Lower leg skin (tissue), 4 donors: Measurements from ENCODE around the gene UROC1. TPM values are rescaled to one million over a fixed set of nuclear protein-coding genes. Genes with fewer than 3 reads are reported as not detected.

Experiments
- DNase-seq, 2 donors: peaks; one replicate each; pipeline ENCODE4 v3.0.0-alpha.2; 2019; ENCODE audit warnings: low spot score in 2 of 2
- H3K4me3 ChIP-seq: fragments of 200-600 bp; sonication (generic); 2 replicates; pipeline ENCODE4 v1.5.1; 2017; ENCODE audit warnings: mild to moderate bottlenecking, low read depth; ENCODE audit not compliant: poor library complexity, severe bottlenecking
- POLR2A ChIP-seq, 2 donors: fragments of 450-650 bp; IDR thresholded peaks; one replicate each; pipeline ENCODE4 v1.6.1; 2016 to 2017; ENCODE audit warnings: antibody characterized with exemption in 2 of 2, mild to moderate bottlenecking in 1 of 2, moderate library complexity in 1 of 2
- whole genome bisulfite sequencing, 2 donors: methylation state at CpG; one replicate each; pipeline ENCODE4 v1.1.5; 2018; 5-methylcytosine and 5-hydroxymethylcytosine counted together
- intact Hi-C: fragments of 100-400 bp; cut with DNase I; formaldehyde crosslinking; loops from one replicate; pipeline ENCODE4 v1.15.0; 2023; ENCODE audit warnings: low total_unique reads
- total RNA-seq, 4 donors: library from RNA; depleted of rRNA; stranded (reverse); fragments of >200 nt; gene quantifications; one replicate each; pipeline ENCODE4 v1.1.0, GENCODE V29; 2016
- TF ChIP-seq, protein P1 (sequence below), 3 donors: fragments of 450-650 bp; IDR thresholded peaks; one replicate each; pipeline ENCODE4 v1.5.1; 2016; ENCODE audit warnings: antibody characterized with exemption in 3 of 3, mild to moderate bottlenecking in 3 of 3, moderate library complexity in 2 of 3

UROC1 gene
- total RNA-seq, 4 donors from 2014 or later: not detected

DNA sequence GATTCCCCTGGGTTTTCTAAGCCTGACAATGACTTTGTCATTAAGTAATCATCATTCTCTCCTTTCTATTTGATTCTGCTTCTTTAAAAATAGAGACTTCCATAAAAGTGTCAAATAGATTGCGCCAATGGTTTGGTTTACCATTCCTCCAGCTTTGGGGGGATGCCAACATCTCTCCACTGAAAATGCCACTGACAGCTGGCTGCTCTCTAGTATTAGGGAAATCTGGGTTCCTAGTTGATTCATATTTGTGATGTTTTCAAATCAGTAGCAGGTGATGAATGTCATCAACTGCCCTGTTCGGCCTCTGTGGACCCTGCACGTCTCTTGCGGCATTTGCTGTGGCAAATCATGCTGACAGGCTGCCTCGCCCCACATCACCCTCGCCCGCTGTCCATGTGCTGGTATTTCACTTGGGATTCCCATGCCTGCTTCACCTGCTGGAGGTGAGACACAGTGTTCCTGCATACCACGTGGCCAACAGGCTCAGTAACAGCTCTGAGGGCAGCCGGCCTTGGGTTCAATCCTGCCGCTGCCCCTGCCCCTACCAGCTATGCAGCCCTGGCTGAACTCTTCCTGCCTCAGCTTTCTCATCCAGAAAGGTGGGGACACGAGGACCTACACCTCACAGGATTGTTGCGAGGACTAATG, 70.0 kb downstream of the UROC1 start:
- 88 to 93% methylated on average over 12 of the region's 12 CpGs for WGBS, 2 donors
- DNase-seq: peak in 1 of 2 donors; percentile 77
- no peak overlapping the region for H3K4me3 ChIP-seq
- no peak for TF ChIP-seq POLR2A (IDR thresholded peaks at IDR 0.05)
- TF ChIP-seq, protein P1, sequence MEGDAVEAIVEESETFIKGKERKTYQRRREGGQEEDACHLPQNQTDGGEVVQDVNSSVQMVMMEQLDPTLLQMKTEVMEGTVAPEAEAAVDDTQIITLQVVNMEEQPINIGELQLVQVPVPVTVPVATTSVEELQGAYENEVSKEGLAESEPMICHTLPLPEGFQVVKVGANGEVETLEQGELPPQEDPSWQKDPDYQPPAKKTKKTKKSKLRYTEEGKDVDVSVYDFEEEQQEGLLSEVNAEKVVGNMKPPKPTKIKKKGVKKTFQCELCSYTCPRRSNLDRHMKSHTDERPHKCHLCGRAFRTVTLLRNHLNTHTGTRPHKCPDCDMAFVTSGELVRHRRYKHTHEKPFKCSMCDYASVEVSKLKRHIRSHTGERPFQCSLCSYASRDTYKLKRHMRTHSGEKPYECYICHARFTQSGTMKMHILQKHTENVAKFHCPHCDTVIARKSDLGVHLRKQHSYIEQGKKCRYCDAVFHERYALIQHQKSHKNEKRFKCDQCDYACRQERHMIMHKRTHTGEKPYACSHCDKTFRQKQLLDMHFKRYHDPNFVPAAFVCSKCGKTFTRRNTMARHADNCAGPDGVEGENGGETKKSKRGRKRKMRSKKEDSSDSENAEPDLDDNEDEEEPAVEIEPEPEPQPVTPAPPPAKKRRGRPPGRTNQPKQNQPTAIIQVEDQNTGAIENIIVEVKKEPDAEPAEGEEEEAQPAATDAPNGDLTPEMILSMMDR (IDR thresholded peaks at IDR 0.05): no peak
- intact Hi-C loops: no loop called here

DNA sequence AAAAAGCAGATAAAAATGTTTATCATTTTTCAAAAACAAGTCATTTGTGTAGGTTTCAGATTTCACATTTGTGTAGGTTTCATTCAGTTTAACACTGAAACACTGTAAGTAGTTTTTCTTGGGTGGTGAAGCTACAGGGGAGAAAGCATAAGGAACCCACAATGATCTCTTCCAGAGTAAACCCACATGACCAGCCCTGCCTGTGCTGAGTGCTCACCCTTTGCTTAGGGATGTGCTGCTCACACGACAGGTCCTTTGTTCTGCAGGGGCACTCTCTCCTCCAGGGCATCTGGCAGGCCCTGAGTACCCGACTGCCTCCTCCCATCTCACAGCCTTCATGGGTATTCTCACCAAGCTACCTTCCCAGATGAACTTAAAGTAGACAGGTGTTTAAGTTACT, 70.8 kb downstream of the UROC1 start:
- no peak for TF ChIP-seq POLR2A (IDR thresholded peaks at IDR 0.05)
- TF ChIP-seq, protein P1 (IDR thresholded peaks at IDR 0.05): no peak
- DNase-seq: peak in 1 of 2 donors; percentile 58
- H3K4me3 ChIP-seq: no peak overlapping the region
- intact Hi-C loops: no loop called here
- WGBS, 2 donors: 72 to 74% methylated on average over 2 of the region's 2 CpGs

DNA sequence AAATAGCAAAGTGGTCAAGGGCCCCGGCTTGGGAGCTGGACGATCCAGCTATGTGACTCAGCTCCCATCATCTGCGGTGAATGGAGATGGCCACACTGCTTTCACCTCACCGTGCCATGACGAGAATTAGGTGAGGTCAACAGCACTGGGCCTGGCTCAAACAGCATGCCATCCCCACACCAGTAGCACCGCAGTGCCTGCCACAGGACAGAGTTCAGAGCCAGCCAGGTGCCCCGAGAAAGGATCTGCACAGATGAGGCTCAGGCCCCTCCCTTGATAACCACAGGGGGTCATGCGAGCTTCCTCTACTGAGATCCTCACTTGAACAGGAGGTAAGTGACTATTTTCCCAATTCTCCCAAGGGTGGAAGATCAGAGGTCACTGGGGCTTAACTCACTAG, 71.3 kb downstream of the UROC1 start:
- intact Hi-C loops: no loop called here
- TF ChIP-seq, protein P1 (IDR thresholded peaks at IDR 0.05): no peak
- no peak for TF ChIP-seq POLR2A (IDR thresholded peaks at IDR 0.05)
- H3K4me3 ChIP-seq: no peak overlapping the region
- WGBS, 2 donors: 92 to 94% methylated on average over 8 of the region's 8 CpGs
- DNase-seq: peak in 1 of 2 donors; percentile 76

DNA sequence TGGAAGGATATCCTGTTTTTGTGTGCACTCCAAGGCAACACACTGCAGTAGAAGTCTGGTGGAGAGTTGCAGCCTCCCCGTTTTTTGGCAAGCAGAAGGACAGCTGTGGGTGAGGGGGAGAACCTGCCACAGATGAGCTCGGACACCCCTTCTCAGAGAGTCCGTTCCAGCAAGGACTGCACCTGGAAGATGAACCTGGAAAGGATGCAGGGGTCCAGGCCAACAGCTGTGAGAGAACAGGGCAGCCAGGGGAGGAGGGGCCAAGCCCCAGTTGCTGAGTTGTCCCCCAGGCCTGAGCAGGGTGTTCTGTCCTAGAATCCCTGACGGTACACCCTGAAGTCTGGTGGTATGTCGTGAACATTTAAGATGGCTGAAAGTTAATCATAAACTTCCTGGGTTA, 72.1 kb downstream of the UROC1 start:
- H3K4me3 ChIP-seq: no peak overlapping the region
- intact Hi-C loops: no loop called here
- peak in 1 of 2 donors; percentile 76 for DNase-seq
- 67 to 70% methylated on average over 5 of the region's 5 CpGs for WGBS, 2 donors
- no peak for TF ChIP-seq POLR2A (IDR thresholded peaks at IDR 0.05)
- TF ChIP-seq, protein P1 (IDR thresholded peaks at IDR 0.05): no peak

DNA sequence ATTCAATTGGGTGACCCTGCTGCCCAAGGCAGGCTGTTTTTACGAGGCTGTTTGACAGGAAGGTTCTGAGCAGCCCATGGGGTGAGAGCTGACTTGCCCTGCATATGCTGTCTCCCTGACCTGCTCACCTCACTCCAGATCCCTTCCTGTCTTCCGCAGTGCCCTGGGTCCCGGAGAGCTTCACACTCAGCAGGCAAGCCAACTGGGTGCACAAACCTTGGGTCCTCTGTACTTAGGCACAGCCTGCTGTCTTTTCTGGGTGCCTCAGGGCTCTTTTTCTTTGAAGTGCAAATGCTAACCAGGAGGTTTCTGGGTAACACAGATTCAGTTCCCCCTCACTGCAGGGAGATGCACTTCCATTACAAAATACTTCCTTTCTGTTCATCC, 74.7 kb downstream of the UROC1 start:
- no peak for TF ChIP-seq POLR2A (IDR thresholded peaks at IDR 0.05)
- TF ChIP-seq, protein P1 (IDR thresholded peaks at IDR 0.05): no peak
- DNase-seq: peak in 1 of 2 donors; percentile 59
- WGBS, 2 donors: 77 to 78% methylated on average over 3 of the region's 3 CpGs
- intact Hi-C loops: no loop called here
- no peak overlapping the region for H3K4me3 ChIP-seq
